AG08396 (cell line): ENCODE data around the gene RSPH3.
"Not testable (repeated sequence)": the region's sequence is repeated elsewhere in the genome, so short reads cannot be mapped to it uniquely, and the experiment has no call there.

ENCODE experiments used
- DNase-seq: peaks from one replicate; pipeline ENCODE4 v3.0.0; 2012; ENCODE audit warnings: low spot score, mixed read lengths

Gene RSPH3

GRCh38 chr6:159023893-159024292, 23.9 kb upstream of the RSPH3 start:
- no peak for DNase-seq

GRCh38 chr6:159020011-159020410, 20.0 kb upstream of the RSPH3 start:
- no peak for DNase-seq

GRCh38 chr6:159017757-159018559, 18.0 kb upstream of the RSPH3 start:
- DNase-seq, result no peak

DNA sequence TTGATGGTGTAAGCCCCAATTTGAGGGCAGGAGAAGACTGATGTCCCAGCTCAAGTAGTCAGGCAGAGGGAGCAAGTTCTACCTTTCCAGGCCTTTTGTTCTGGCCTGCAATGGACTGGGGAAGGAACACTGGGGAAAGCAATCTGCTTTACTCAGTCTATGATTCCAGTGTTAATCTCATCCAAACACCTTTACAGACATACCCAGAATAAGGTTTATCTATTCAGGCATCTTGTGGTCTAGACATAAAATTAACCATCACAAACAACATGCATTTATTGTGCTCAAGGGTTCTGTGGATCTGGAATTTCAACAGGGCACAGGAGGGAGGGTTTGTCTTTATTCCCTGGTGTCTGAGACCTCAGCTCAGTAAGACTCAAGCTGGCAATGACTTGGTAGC, 14.4 kb upstream of the RSPH3 start:
- DNase-seq, result no peak

GRCh38 chr6:159013229-159013628, 13.2 kb upstream of the RSPH3 start:
- DNase-seq, result no peak

DNA sequence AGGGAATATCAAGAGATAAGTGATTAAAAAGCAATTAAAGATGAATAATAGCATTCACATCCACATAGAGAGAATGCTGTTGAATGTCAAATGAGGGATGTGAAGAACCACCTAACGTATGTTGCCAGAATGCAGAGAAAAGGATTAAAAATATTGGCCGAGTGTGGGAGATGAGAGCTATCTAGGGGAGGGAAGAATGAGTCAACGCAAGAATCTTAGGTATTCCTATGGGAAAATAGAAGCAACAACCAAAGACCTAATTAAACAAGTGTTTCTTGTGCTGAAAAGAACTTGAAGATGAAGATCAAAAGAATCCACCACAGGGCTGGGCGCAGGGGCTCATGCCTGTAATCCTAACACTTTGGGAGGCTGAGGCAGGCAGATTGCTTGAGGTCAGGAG, 12.2 kb upstream of the RSPH3 start:
- no peak for DNase-seq

- not testable (repeated sequence) for DNase-seq
Measured at GRCh38 chr6:159010037-159010612, 10.1 kb upstream of the RSPH3 start.

- DNase-seq, result peak; percentile 20
Measured at GRCh38 chr6:159008656-159009288, 8.8 kb upstream of the RSPH3 start.

- no peak for DNase-seq
Measured at GRCh38 chr6:159007510-159007909, 7.5 kb upstream of the RSPH3 start.

DNA sequence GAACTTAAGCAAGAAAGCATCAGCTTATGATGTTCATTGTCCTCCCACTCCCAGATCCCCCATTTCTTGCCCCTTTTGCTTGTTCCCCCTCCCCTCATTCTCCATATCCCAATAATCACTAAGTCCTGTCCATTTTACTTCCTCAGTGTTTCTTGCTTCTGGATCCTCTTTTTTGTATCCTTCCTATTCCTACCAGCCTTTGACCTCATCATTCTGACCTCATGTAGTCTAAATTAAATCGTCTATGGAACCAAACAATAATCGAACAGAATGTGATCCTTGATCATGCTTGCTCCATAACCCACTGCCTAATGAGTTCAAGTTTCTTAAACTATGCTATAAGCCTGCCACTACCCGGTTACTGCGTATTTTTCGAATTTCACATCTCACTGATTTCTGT, 5.4 kb upstream of the RSPH3 start:
- DNase-seq, result no peak

DNA sequence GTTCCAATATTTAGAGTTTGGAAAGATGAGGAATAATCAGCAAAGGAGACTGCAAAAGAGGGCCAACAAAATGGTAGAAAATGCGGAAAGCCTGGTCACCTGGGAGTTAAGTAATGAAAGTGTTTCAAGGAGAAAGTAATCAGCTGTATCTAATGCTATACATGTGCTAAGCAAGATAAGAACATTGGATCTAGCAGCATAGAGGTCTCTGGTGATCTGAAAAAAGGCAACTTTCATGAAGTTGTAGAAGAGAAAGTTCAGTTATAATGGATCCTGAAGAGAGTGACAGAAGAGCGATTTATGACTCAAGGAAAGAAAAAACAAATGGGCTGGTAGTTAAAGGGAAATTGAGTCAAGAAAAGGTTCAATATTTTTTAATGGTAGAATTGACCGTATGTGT, 4.6 kb upstream of the RSPH3 start:
- no peak for DNase-seq

DNA sequence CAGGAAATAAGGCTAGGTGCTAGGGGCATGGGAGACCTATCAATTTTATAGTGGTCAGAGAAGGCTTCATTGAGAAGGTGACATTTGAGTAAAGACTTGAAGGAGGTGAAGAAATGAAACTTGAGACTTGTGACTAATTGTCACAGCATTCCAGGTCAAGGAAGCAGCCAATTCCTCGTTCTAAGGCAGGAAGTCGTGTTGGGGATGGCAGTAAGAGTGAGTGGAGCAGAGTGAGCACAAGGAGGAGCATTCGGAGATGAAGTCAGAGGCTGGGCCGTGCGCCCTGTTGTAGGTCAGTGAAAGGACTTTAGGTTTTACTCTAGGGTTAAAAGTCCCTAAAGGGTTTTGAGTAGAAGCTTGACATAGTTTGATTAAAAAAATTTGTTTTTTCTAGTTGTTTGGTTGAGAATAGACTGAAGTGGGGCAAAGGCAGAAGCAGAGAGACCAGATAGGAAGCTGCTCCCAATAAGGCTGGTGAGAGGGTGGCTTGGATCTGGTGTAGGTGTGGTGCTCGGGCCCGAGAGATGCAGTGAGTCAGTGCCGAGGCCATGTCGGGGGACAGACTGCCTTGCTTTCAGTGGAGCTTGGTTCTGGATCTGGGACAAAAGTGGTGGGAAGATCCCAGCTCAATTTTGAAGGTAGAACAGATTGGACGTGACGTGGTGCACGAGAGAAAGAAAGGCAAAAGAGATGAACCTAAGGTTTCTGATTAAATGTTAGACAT, 2.6 kb upstream of the RSPH3 start:
- no peak for DNase-seq

- no peak for DNase-seq
Measured at GRCh38 chr6:158999154-158999665, 792 bp downstream of the RSPH3 start.

- DNase-seq, result no peak
Measured at GRCh38 chr6:158996856-158997255, 3.1 kb downstream of the RSPH3 start.

DNA sequence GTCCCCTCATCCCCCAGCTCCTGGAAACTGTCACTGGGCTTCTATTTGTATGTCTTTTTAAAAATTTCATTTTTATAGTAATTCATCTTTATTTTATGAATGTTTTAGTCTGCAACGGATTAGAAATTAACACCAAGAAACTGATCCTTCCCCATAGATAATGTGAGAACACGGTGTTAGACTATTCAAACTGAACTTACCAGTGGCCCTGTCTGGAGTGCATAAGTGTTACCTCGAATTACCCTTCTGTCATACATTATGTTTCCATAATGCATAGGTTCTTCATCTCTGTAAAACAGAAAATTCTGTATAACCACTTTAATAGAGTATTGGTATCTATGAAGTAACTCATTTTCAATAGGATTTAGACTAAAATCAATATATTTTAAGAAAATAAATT, 6.4 kb downstream of the RSPH3 start:
- DNase-seq, result no peak

GRCh38 chr6:158991017-158991723, 8.8 kb downstream of the RSPH3 start:
- no peak for DNase-seq

- DNase-seq, result not testable (repeated sequence)
Measured at GRCh38 chr6:158989711-158990110, 10.3 kb downstream of the RSPH3 start.

DNA sequence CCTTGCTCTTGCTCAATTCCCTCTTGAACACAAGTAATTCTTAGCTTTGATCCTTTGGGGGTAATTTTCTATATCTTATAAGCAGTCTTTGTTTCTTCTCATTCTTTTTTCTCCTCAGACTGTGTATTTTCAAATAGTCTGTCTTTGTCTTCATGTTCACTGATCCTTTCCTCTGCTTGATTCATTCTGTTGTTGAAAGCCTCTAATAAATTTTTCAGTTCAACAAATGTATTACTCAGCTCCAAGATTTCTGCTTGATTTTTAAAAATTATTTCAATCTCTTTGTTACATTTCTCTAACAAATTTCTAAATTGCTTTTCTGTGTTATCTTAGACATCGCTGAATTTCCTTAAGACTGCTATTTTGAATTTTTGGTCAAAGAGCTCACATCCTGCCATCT, 11.5 kb downstream of the RSPH3 start:
- DNase-seq, result no peak

DNA sequence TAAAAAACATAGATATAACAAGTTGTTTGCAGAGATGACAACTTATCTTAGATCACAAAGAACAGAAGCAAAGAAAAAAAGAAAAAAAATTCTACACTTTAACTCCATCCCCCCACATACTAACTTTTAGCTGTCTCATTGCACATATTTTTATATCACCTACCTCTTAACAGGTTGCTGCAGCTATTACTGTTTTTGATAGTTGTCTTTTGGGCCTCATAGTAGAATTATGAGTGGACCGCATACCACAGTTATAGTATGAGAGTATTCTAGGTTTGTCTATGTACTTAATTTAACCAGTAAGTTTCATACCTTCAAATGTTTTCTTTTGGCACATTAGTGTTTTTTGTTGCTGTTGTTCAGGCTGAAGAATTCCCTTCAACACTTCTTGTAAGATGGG, 12.3 kb downstream of the RSPH3 start:
- no peak for DNase-seq

DNA sequence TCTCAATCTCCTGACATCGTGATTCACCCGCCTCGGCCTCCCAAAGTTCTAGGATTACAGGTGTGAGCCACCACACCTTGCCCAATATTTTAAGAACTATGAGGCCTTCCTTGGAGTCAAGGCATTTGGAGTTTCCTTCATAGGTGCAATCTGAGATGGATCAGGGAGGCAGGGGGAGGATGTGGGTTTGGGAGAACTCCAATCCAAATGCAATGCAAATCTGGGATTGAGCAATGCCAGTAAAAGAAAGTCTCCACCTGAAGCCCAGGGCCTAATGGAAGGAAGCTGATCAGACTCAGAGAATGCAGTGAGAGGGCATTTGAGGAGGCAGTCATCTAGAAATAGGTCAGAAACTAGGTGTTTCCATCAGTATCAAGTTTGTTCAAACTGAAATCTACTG, 21.2 kb downstream of the RSPH3 start:
- no peak for DNase-seq

GRCh38 chr6:158977382-158977781, 22.6 kb downstream of the RSPH3 start:
- no peak for DNase-seq
